Ovary (tissue), 3 donors: ENCODE measurements around the gene TSPAN2.

Source experiments
- CTCF ChIP-seq, 3 donors: fragments of 450-650 bp in 2 of 3; fragments of 200-600 bp in 1 of 3; IDR thresholded peaks; one replicate each; pipeline versions ENCODE4 v1.5.1 to v1.8.0; 2016 to 2022; ENCODE audit warnings: antibody characterized with exemption in 3 of 3, mild to moderate bottlenecking in 1 of 3
- POLR2A ChIP-seq: fragments of 450-650 bp; IDR thresholded peaks from one replicate; pipeline ENCODE4 v1.6.1; 2017; ENCODE audit warnings: antibody characterized with exemption, mild to moderate bottlenecking, moderate library complexity
- donor health status: DM: no; HTN: no; CAD: no.

DNA sequence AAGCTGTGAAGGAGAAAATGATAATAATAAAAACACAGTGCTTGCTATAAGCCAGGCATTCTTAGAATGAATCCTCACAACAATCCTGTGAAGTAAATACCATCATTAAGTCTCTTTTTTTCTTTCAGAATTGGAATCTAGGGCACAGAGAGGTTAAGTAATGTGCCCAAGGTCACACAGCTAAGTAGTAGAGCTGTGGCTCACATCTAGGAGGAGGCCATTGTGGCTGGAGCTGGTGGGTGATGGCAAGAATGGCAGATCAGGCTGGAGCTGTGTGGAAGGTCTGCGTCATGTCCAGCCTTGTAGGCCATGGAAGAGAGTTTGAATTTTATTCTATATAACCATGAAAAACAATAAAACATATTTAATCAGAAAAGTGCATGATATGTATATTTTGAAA lies 38.2 kb upstream of the TSPAN2 start:
- no peak for TF ChIP-seq CTCF (IDR thresholded peaks at IDR 0.05)
- TF ChIP-seq POLR2A, result no peak
